HG02970 (cell line): ENCODE data around the gene SPG21.

ENCODE experiments used
- ATAC-seq: cut with Tn5 transposase; IDR thresholded peaks from one replicate; pipeline ENCODE4 v1.9.1; 2021; ENCODE audit warnings: mild to moderate bottlenecking, moderate library complexity, moderate number of reproducible peaks; ENCODE audit not compliant: unreplicated experiment, low FRiP score

Gene SPG21

GRCh38 chr15:64997066-64997465, 7.4 kb upstream of the SPG21 start:
- no peak for ATAC-seq

- no peak for ATAC-seq
Observed at GRCh38 chr15:64993290-64993689, 3.6 kb upstream of the SPG21 start.

GRCh38 chr15:64991536-64992135, 1.9 kb upstream of the SPG21 start:
- no peak for ATAC-seq

- ATAC-seq: no peak
Observed at GRCh38 chr15:64990168-64990470, 405 bp upstream of the SPG21 start.

- ATAC-seq: no peak
Observed at GRCh38 chr15:64987136-64987535, 2.6 kb downstream of the SPG21 start.

- no peak for ATAC-seq
Observed at GRCh38 chr15:64985366-64986033, 4.2 kb downstream of the SPG21 start.

GRCh38 chr15:64982472-64982871, 7.2 kb downstream of the SPG21 start:
- ATAC-seq: no peak

GRCh38 chr15:64981812-64982431, 7.8 kb downstream of the SPG21 start:
- no peak for ATAC-seq

GRCh38 chr15:64979252-64979710, 10.4 kb downstream of the SPG21 start:
- no peak for ATAC-seq

- ATAC-seq: no peak
Observed at GRCh38 chr15:64975390-64975789, 14.3 kb downstream of the SPG21 start.

- ATAC-seq: no peak
Observed at GRCh38 chr15:64970698-64971097, 19.0 kb downstream of the SPG21 start.

GRCh38 chr15:64969401-64969800, 20.3 kb downstream of the SPG21 start:
- no peak for ATAC-seq

- ATAC-seq: no peak
Observed at GRCh38 chr15:64961013-64961412, 28.7 kb downstream of the SPG21 start.

GRCh38 chr15:64960153-64960552, 29.6 kb downstream of the SPG21 start:
- no peak for ATAC-seq

GRCh38 chr15:64959128-64959527, 30.6 kb downstream of the SPG21 start:
- ATAC-seq: no peak

GRCh38 chr15:64954395-64954794, 35.3 kb downstream of the SPG21 start:
- no peak for ATAC-seq

- no peak for ATAC-seq
Observed at GRCh38 chr15:64951777-64952418, 37.8 kb downstream of the SPG21 start.

GRCh38 chr15:64950888-64951287, 38.8 kb downstream of the SPG21 start:
- no peak for ATAC-seq

- ATAC-seq: no peak
Observed at GRCh38 chr15:64949383-64950186, 40.1 kb downstream of the SPG21 start.

GRCh38 chr15:64948916-64949315, 40.8 kb downstream of the SPG21 start:
- ATAC-seq: no peak

- ATAC-seq: no peak
Observed at GRCh38 chr15:64947211-64947610, 42.5 kb downstream of the SPG21 start.
